NT2/D1 (cell line): ENCODE measurements around the gene BUB1B.
"Not testable (repeated sequence)": the region's sequence is repeated elsewhere in the genome, so short reads cannot be mapped to it uniquely, and the experiment has no call there.

ENCODE experiments used
- DNase-seq: peaks from one replicate; pipeline ENCODE4 v3.0.0-alpha.2; 2011; ENCODE audit warnings: low read depth, low spot score
- H3K27me3 ChIP-seq: 2 replicates; pipeline ENCODE4 v1.6.0; 2011; ENCODE audit warnings: mild to moderate bottlenecking; ENCODE audit not compliant: insufficient read length, insufficient read depth
- H3K36me3 ChIP-seq: 2 replicates; pipeline ENCODE4 v1.6.1; 2011; ENCODE audit warnings: mild to moderate bottlenecking, low read length, mixed read lengths; ENCODE audit not compliant: insufficient read depth, insufficient read length
- H3K4me1 ChIP-seq: 2 replicates; pipeline ENCODE4 v1.5.1; 2011; ENCODE audit not compliant: insufficient read depth, insufficient read length
- H3K4me3 ChIP-seq: 2 replicates; pipeline ENCODE4 v1.5.1; 2011; ENCODE audit warnings: low read depth; ENCODE audit not compliant: insufficient read length
- H3K9ac ChIP-seq: 2 replicates; pipeline ENCODE4 v1.6.0; 2011; ENCODE audit warnings: low read depth; ENCODE audit not compliant: insufficient read length
- H3K9me3 ChIP-seq: 2 replicates; pipeline ENCODE4 v1.5.1; 2011; ENCODE audit warnings: mild to moderate bottlenecking, low read length; ENCODE audit not compliant: insufficient read depth
- SUZ12 ChIP-seq: IDR thresholded peaks from 2 replicates; pipeline ENCODE4 v1.6.1; 2011; ENCODE audit not compliant: insufficient read length, insufficient read depth; ENCODE audit errors: extremely low read depth
- YY1 ChIP-seq: IDR thresholded peaks from 2 replicates; pipeline ENCODE4 v1.6.1; 2011; ENCODE audit not compliant: insufficient read length, insufficient read depth
- ZNF274 ChIP-seq: IDR thresholded peaks from 2 replicates; pipeline ENCODE4 v1.6.1; 2011; ENCODE audit warnings: mild to moderate bottlenecking, low read depth, low read length

Gene BUB1B

DNA sequence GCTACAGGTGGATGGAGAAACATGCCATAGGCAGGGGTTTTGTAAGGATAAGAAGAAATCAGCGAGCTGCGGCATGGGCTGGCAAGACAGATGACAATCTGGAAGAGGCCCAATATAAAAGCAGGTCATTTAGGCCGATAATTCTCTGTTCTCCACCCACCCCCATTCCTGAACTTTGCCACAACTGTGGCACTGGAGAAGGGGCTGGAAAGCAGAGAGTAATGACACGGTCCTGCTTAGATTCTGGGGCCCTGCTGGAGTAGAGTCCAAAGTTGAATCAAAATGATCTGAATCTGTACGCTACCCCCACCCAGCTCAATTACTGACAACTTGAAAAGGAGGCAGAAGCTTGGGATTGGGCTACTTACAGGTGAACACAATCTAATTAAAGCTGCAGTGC, 18.4 kb upstream of the BUB1B start:
- Histone ChIP-seq H3K4me1 (no peaks in the 10 kb centered on the region), H3K4me3 (no peak overlapping the region), H3K9me3 (no peaks in the 10 kb centered on the region), H3K9ac (no peak overlapping the region), H3K36me3 (no peaks in the 10 kb centered on the region), H3K27me3 (no peaks in the 10 kb centered on the region)
- DNase-seq = no peak
- TF ChIP-seq YY1 (no peak), SUZ12 (no peak)

DNA sequence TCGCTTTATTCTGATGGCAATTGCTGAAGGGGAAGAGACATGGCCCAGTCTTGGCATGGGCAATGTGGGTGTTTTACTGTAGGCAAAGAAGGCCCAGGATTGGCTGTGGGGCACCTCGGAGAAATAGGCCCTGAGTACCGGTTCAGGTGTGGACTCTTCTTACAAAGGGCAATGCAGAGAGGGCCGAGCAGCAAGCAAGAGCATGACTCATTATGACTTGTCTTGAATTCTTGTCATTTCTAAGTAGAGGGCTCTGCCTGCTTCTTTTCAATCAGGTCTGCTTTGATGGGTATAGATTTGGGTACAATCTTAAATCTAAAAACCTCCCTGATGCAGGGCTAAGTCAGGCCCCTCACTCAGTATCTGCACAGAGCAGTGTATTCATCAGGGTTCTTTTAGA, 14.8 kb upstream of the BUB1B start:
- Histone ChIP-seq H3K9ac (no peak overlapping the region), H3K9me3 (no peaks in the 10 kb centered on the region), H3K4me3 (no peak overlapping the region), H3K4me1 (no peaks in the 10 kb centered on the region), H3K36me3 (no peaks in the 10 kb centered on the region), H3K27me3 (no peaks in the 10 kb centered on the region)
- no peak for DNase-seq
- TF ChIP-seq ZNF274 (no peak), SUZ12 (no peak), YY1 (no peak)

DNA sequence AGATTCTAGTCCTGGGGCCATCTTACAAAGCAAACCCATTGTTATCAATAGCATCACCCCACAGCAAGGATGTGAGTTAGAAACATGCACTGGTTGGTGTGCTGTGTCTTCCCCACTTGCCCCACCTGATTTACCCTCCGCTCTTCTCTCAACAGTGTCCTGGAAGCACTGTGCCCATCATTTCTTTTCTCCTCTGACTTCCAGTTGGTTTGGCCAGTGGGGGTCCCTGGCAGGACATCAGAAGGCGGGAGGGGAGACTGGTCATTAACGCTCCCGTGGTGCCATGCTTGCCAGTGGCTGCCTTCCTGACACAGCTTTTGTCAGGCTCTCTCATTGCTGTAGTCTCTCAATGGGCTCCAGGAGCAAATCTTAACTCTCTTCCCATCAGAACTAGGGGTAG, 11.5 kb upstream of the BUB1B start:
- Histone ChIP-seq H3K36me3 (no peaks in the 10 kb centered on the region), H3K9me3 (no peaks in the 10 kb centered on the region)

DNA sequence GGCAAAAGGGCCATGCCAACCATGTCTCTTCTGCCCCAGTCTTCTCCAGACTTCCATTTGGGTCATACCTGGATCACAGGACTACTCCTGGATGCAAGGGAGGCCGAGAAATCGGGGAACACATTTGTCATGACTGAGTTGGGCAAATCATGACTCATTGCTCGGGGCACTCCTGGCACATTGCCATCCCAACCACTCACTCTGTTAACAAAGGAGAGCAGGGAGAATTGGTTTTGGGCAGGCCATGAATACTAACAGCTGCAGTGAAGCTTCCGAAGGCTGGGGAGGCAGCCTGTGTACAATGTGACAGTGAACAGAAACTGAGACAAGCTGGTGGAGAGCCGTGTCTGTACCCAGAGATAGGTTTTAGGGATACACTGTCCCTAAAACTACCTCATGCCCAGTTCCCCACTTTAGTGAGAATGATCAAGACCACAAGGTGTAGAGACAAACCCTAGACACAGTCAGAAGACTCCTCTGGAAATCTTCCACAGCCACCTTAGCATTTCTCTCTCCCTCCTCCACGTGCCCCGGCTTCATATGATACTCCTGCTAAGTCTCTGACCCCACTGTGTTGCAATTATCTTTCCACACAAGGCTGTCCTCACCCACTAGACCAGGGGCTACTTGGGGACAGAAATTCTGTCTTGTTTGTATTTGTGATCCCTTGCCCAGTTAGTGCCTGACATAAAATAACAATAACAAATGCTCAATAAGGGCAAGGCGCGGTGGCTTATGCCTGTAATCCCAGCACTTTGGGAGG, 10.5 kb upstream of the BUB1B start:
- H3K27me3 ChIP-seq = no peaks in the 10 kb centered on the region
- DNase-seq = no peak
- no peak overlapping the region for H3K4me3 ChIP-seq
- H3K4me1 ChIP-seq = peaks cover 2% of the 10 kb centered on the region
- TF ChIP-seq ZNF274 (no peak), SUZ12 (no peak), YY1 (no peak)
- no peaks in the 10 kb centered on the region for H3K36me3 ChIP-seq
- H3K9ac ChIP-seq = no peak overlapping the region
- H3K9me3 ChIP-seq = no peaks in the 10 kb centered on the region

More for the DNA sequence above, 11.5 kb upstream of the BUB1B start:
- no peaks in the 10 kb centered on the region for H3K27me3 ChIP-seq
- no peak for DNase-seq
- H3K4me3 ChIP-seq = no peak overlapping the region
- H3K4me1 ChIP-seq = no peaks in the 10 kb centered on the region
- H3K9ac ChIP-seq = no peak overlapping the region
- TF ChIP-seq YY1 = no peak
- TF ChIP-seq ZNF274 = no peak
- no peak for TF ChIP-seq SUZ12

DNA sequence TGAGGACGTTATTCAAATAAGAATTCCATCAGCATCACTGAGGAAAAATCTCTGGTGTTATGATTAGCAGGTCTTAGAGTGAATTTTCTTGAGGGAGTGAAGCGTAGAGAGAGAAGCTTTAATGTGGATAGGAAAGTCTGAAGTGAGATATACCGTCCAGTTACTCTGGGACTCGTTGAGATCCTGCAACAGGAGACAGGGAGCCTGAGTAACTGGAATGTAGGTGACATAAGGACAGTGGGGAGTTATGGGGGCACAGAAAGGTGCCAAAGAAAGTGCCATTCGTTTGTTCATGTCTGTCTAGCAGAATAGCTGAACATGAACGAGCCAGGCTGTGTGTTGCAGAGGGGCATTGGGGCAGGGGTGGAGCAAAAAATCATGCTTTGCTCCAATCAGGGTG, 9.4 kb upstream of the BUB1B start:
- TF ChIP-seq ZNF274 = no peak
- TF ChIP-seq YY1 = no peak
- no peak for TF ChIP-seq SUZ12
- no peaks in the 10 kb centered on the region for H3K36me3 ChIP-seq
- H3K4me3 ChIP-seq = no peak overlapping the region
- no peak overlapping the region for H3K9ac ChIP-seq
- peaks cover 2% of the 10 kb centered on the region for H3K4me1 ChIP-seq
- H3K9me3 ChIP-seq = no peaks in the 10 kb centered on the region
- DNase-seq = no peak
- H3K27me3 ChIP-seq = no peaks in the 10 kb centered on the region

DNA sequence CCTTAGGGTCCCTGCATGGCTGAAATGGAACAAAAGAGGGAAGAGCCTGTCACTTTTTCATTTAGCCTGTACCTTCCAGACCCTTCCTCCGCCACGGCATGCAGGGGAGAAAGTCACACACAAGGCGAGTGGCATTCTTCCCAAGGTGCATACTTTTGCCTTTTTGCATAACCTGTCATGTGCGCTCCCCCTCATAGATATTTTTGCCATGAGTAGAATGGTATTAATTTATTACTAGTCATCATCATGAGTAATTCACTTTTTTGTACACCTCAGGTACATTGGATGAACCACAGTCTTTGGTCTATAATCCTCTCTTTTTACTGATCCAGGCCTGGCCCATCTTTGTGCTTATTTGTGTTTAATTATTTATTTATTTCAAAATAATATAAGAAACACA, 8.9 kb upstream of the BUB1B start:
- no peak for DNase-seq
- no peaks in the 10 kb centered on the region for H3K36me3 ChIP-seq
- no peak for TF ChIP-seq ZNF274
- TF ChIP-seq YY1 = no peak
- TF ChIP-seq SUZ12 = no peak
- H3K9ac ChIP-seq = no peak overlapping the region
- H3K9me3 ChIP-seq = no peaks in the 10 kb centered on the region
- H3K4me1 ChIP-seq = peaks cover 2% of the 10 kb centered on the region
- no peak overlapping the region for H3K4me3 ChIP-seq
- H3K27me3 ChIP-seq = no peaks in the 10 kb centered on the region

DNA sequence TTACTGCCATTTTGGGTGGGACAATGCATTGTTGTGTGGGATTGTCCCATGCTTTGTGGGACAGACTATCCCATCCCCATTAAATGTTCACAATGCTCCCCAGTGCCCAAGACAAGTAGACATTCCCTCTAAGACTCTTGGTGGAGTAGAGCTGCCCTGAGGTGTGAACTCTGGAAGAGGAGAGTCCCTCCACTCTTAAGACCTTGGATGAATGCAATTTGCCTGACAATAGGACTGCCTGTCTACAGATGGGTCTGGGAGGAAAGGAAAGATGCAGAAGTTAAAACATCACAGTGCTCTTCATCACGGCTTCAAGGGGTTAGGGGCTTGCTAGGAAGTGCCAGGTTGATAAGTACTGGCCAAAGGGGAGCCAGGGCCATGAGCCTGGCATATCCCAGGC, 6.0 kb upstream of the BUB1B start:
- H3K9me3 ChIP-seq, H3K36me3 ChIP-seq, H3K9ac ChIP-seq, H3K4me1 ChIP-seq, H3K4me3 ChIP-seq, H3K27me3 ChIP-seq: not testable (repeated sequence)
- peak; percentile 11 for DNase-seq

DNA sequence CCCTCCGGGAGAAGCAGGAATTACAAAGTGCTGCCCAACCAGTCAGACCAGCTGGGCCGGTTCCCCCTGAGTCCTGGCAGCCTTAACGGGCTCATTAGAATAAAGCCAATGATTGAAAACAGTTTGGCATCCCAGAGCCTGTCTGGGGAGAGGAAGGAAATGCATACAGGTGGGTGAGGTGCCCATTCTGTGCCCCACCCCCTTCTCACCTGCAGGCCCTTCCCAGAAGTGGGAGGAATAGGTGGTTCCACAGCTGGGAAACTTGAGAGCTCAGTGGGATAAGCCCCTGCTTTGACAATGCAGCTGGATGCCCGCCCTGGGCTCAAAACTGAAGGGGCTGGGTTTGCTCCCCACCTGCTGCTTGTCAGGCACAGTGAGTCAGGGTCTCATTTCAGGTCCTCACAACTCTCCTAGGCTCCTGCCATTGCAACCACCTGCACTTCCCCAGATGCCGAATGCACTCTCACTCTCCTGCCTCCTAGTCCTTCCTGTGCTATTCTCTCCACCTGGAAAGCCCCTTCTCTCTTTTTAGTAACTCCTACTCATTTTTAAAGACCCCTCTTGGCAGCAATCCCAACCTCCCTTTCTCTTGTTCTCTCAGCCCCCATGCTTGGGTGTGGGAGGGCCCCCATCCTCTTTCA, 5.5 kb upstream of the BUB1B start:
- H3K27me3 ChIP-seq = no peaks in the 10 kb centered on the region
- no peak overlapping the region for H3K9ac ChIP-seq

More for the DNA sequence above, 5.5 kb upstream of the BUB1B start:
- no peaks in the 10 kb centered on the region for H3K9me3 ChIP-seq
- peaks cover 2% of the 10 kb centered on the region for H3K4me1 ChIP-seq
- no peak for TF ChIP-seq YY1
- TF ChIP-seq SUZ12 = no peak
- no peak for TF ChIP-seq ZNF274
- DNase-seq = no peak
- H3K4me3 ChIP-seq = no peak overlapping the region
- no peaks in the 10 kb centered on the region for H3K36me3 ChIP-seq
